ENCODE results near the gene ARHGAP29.
"Not testable (repeated sequence)": the region's sequence is repeated elsewhere in the genome, so short reads cannot be mapped to it uniquely, and the experiment has no call there.

The ARHGAP29 gene

DNA sequence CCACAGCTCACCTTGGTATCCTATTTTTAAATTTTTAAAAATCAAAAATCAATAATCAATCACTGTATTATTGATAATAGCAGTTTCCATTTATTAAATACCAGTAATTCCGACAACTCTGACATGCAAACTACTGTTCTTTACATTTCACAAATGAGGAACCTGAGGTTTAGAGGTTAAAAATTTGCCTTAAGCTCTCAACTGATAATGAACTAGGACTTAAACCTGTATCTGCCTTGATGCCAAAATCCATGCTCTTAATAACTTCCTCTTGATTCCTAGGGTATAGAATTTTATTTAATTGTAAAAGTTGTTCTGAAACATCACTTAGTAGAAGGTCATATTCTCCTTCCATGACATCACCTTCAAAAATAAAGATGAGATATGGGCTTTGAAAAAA, 5.6 kb downstream of the ARHGAP29 start:
- no peak for DNase-seq

DNA sequence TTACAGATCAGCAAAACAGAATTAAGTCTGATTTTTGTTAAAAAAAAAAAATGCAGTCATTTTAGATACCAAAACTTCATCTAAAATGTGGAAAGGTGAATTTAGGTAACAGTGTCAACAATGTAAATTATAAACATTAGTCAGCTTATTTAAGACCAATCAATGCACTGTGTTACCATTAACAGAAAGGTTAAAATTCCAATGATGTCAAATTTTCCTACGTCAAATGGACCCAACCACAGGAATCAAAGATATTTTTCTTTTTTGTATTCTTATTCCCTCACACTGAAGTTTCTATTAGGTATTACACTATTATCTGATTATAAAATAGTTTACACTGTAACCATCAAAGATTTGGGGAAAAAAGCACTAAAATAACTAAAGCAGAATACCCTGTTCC, 6.5 kb downstream of the ARHGAP29 start:
- no peak for DNase-seq

DNA sequence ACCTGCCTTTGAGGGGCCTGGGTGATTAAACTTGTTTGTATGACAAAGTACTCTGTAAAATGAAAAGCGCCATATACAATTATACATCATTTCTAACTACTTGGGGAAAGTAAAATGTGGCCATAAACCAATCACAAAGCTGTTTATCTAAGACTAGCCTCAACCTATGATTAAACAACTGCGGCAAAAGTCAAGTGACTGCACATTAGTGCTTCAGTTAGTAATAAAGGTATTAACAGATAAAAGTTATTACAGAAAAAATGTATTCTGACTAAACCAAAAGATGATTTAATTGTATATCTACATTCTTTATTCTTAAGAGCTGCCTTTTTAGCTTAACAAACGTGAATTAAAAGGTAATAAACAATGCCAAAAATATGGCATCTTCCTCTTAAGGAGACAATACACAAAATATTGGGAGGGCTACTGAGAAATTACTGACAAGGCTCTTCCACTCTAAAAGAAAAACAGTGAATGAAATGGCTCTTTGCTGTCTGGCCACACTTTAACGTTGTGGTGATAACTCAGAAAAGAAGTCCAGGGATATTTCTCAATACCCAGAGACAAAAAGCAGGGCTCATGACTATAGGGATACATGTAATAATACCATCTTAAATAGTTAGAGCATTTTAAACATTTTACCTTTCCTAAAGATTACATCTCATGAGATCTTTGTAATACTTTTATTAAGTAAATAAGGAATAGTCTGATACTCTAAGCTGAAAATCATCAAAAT, 8.6 kb downstream of the ARHGAP29 start:
- DNase-seq, result no peak

DNA sequence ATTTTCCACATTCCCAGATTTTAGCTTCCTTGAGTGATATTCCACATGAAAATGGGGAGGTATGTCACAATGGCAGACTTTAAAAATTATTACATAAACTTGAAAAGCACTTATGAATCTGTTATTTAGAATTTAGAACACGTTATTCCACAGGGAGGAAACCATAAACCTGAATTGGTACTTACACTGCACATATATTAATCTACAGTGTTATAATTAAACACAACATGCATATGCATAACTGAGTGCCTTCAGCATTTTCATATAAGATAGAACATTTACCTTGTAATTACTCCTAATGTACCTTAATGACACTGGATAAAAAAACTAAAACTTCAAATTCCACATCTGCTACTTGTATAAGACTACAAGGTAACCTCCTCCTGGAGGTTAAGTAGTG, 9.8 kb downstream of the ARHGAP29 start:
- no peak for DNase-seq

DNA sequence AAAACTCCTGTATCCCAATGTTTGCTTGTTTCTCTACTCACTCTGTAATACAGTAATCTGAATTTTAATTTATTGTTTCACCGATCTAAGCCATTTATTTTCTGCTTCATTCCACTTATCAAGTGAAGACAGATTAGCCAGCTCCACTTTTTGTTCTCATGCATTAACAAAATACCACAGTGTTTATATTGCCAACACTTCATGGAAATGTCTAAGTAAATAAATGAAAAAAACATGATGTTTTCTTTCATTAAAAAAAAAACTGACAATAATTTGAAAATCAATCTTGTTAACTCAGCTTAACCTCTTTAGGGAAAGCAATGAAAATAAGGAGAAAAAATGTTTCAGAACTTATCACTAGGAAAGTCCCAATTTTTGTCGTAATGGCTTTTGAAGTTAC, 11.5 kb downstream of the ARHGAP29 start:
- no peak for DNase-seq

DNA sequence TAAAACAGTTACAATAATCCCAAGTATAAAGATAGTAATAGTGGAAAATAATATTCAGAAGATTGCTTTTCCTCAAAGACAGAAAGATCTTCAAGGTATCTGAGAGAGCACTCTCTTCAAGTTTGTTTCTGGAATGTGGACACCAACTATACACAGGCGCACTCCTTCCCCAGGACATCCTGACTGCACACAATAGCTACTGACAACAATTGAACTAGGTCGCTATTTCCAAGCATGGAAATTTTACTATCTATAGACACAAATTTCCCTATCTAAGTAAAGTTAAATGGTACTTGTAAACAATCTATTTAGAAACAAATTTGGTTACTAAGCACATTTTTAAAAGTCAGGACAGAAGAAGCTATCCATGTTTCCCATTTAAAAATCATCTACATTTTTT, 19.1 kb downstream of the ARHGAP29 start:
- DNase-seq, result no peak

DNA sequence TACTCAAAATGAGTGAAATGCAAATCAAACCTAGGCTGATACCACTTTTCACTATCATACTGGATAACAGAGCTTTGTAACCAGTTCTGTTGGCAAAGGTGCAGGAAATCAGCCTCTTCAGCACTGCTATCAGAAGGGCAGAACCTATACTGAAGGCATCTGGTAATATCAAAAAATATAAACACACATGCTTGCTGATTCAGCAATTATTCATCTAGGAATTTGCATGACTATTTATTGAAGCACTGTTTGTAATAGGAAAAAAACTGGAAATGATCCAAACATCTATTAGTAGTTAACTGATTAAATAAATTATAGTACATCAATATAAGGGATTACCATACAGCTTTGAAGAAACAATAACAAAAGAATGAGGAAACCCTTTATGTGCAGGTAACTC, 21.4 kb downstream of the ARHGAP29 start:
- no peak for DNase-seq

DNA sequence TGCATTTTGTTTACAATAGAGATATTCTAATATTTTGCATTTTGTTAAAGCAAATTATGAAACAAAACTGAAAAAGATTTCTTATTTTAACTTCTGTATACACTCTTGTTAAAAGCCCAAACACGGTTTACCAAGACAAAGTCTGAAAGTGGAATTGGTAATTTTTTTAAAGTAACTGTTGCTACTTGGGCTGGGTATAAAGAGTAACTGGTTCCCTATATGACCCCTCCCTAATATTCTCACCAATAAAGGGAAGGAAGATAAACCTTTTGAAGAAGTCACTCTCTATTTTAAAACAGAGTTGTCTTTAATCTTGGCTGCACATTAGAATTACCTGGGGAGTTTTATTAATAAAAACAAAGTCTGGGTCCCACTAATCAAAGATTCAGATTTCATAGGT, 27.4 kb downstream of the ARHGAP29 start:
- DNase-seq, result no peak

DNA sequence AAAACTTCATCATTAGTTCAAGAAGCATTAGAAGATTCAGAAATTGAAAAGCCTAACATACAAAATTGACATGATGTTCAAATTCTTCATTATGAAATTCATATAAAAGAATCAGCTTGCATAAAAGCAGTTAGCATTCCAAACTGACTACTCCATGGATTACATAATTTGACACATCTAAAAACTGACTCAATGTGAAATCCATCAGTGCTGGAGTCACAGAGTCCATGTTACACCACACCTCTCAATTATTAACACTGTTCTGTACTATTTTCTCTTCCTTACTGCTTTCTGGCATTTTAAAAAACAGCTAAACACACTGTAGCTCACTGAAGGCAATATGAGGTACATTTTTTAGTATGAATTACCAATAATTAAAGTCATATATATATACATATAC, 28.0 kb downstream of the ARHGAP29 start:
- no peak for DNase-seq

DNA sequence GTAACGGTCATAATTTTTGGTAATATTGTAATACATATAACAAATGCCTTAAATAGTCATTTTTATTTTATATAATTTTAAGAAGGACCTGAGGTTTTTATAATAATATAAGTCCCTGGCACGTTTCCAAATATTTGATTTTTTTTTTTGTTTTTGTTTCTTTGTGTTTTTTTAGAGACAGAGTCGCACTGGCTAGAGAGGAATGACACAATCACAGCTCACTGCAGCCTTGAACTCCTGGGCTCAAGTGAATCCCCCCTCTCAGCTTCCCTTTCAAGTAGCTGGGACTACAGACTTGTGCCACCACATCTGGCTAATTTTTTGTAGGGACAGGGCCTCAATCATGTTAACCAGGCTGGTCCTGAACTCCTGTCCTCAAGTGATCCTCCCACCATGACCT, 29.7 kb downstream of the ARHGAP29 start:
- no peak for DNase-seq

DNA sequence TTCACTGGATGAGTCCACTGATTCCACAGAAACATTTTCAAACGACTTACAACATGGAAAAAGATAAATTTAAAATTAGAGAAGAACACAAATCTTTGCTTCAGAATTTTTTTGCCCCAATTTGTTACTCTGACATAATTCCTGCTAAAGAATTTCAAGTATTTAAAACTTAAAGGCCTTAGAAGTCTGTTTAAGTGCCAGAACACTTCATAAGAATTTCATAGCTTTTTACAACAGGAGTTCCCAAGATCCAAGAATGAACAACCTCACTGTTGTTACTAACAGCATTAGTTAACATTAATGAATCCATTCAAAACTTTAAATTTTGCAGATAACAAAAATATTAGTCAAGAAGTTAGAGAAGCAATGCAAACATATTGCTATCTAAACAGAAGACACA, 31.7 kb downstream of the ARHGAP29 start:
- no peak for DNase-seq

DNA sequence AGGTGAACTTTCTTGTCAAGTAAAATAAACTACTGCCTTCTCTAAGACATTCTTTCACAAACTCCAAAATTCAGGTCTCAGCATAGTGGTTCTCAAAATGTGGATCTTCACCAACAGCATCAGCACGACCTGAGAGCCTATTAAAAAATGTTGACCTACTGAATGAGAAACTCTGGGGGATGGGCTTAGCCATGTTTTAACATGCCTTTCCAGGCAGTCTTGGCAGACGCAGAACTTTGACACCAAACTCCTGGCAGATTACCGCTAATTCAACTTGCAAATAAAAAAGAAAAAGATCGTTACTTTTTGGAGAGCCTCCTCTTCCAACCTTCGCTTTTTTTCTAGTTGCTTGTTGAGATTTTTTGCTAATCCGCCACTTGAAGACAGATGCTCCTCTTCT, 35.1 kb downstream of the ARHGAP29 start:
- DNase-seq, result no peak

DNA sequence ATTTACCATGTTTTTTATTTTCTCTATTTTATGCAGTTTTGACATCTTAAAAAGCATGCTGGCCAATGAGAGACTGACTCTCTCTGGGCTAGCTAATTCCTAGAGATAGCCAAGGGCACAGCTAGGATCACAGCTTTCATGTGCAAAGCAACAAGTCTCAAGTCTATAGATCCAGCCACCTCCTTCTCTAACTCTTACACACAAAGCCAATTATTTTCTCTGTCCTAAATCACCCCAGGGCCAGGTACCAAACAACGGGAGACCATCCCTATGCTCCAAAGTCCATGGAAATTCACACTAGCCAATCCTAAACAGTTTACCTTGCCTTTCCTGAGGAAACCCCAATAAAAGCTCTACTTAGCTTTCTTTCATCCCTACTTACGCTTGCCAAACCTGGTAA, 38.0 kb downstream of the ARHGAP29 start:
- no peak for DNase-seq

DNA sequence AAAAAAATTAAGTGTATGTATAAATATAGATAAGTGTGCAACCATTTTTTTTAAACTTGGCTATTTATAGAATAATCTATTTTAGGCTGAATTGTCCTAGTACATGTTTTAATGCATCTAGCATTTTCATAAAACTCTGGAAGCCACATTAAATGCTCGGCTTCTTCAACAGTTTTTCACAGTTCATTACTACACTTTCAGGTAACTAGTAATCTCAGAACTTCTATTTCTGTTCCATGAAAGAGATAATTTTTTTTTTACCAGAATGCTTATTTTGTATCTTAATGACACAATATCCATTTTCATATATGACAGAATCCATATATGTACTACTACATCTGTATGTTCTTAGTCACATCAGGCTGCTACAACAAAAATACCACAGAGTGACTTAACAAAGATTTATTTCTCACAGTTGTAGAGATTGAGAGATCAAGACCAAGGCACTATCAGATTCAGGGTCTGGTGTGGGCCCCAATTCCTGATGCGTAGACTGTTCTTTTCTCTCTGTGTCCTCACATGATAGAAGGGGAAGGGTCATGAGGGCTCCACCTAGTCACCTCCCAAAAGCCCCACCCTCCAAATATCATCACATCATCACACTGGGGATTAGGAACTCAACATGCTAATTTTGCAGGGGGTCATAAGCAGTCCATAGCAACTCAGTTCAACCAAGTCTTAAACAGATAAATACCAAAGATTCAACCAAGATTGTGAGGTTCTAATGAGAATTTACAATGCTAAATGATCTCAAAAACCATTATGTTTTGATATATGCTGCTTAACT, 43.1 kb downstream of the ARHGAP29 start:
- no peak for DNase-seq

DNA sequence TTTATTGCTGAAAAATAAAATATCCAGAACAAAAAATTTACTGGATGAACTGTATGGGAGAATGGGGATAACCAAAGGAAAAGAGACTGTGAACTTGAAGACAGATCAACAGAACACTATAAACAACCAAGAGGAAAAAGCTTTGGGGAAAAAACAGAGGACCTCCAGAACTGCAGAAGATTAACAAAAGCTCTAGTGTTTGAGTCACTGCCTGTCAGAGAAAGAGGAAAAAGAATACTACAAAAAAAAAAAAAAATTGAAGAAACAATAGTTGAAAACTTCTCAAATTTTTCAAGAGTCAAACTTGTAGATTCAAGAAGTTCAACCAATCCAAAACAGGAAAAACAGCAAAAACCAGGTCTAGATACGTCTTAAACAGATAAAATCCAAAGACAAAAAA, 44.3 kb downstream of the ARHGAP29 start:
- no peak for DNase-seq

DNA sequence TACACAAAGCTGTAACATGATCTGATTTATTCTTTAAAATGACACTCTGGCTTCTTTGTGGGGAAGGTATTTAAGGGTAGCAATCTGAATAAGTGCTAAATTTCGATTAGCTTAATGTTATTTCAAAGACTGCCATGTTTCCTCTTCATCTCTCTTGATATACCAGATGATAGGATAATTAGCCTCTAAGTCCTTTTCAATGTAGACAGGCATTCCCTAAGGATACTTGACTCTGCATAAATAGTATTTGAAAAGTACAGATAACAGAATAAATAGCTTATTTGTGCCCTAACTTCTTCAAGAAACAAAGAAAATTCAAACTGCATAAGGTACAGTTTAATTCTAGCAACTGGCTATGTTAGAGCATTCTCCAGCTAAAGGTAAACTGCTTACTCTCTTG, 46.2 kb downstream of the ARHGAP29 start:
- DNase-seq, result no peak

DNA sequence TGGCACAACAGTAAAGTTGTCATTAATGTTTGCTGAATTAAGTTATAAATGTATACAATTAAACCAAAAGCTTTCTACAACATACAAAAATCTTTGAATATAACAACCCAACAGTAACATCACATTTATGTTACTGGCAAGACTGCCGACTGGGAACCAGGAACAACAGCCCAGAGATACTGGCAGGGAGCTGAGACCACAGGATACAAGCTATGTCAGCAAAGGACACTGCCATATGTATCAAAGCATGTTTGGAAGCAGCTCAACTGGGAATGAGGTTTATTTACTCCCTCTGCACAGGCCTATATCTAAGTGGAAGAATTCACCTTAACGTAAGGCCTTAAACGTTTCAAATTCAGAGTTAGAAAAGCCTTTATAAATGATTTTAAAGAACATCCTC, 50.4 kb downstream of the ARHGAP29 start:
- DNase-seq, result no peak

DNA sequence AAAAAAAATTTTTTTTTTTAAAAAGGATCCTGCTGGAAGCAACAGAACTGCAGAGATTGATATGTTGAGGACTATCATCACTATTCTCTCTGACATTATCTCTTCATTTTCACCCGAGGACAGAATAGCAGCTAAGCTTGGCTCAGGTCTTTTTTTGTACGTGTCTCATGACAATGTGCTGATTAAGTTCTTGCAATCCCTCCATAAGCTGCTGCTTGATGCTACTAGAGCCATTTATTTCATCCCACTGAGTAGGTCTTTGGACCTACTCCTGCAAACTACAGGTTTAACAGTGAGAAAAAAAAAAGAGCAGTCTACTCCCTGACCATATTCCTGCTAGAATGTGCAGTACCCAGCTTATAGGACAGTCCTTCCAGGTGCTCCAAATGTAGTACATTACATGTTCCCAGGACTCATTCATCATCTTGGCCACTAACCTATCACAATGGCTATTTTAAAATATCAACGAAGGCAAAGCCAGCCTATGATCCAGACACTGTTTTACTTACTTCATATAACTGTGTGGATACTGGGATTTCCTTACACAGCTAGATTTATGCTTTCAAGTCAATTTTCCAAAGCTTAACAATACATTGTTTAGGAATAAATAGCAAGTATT, 54.1 kb downstream of the ARHGAP29 start:
- no peak for DNase-seq

DNA sequence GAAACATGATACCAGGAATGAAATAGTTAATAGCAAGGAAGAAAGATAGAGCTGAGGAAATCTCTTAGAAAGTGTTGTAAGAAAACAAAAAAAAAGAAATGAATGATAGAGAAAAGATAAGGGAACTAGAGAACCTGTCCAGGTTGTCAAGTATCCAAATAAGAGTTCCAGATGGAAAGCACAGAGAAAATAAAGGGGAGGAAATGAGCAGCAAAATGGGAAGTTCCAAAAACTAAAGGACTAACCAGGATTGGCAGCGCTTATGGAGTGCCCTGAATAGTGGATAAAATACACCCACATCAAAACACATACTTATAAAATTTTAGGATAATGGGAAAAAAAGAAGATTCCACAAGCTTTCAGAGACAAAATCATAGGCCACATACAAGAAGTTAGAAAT, 55.2 kb downstream of the ARHGAP29 start:
- DNase-seq, result no peak

DNA sequence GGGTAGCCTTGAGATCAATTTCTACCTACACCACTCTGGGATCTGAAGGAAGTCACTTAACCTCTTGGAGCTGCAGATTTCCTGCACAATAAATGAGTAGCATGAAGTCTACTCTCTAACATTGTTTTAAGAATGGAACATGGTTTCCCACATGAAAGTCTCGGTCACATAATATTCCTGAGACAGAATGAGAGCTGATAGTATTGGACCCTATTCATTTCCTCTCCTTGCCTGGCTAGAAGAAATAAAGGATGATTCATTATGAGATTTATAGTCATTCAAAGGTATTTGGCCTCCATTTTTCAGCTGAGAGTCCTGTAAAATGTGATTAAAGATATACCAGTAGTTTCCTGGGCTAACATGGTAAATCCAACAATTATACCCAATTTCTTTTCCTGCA, 56.7 kb downstream of the ARHGAP29 start:
- DNase-seq, result no peak

DNA sequence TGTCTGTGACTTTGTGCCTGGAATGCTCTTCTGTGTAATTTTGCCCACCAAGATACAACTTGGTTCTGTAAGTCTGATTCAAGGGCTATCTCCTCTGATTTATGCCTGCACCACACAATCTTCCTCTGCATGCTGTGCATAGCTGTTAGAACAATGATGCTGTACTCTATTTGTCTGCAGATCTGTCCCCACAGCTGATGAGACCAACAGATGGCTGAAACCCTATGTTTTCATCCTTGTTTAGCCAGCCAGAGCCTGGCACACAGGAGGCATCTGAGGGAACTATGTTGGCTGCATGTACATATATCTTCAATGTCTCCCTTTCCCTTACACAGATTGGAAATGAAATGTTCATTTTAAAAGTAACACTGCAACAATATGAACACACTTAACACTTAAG, 58.5 kb downstream of the ARHGAP29 start:
- DNase-seq, result no peak

DNA sequence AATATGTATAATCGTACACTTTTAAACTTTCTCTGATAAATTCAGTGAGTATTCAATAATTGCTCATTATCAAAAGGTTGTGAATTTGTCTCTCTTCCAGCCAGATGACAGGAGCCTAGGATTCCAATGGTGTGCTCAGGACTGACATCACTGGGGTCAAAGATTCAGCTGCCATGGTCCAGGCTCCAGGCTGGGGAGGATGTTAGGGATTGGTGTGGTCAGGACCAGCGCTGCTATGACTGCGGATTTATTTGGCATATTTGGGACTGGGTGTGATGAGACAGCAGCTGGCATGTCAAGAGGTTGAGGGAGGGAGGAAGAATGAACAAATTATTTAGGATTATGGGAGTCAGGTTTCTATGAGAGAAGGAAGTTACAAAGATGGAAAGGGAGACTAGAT, 68.3 kb downstream of the ARHGAP29 start:
- no peak for DNase-seq

DNA sequence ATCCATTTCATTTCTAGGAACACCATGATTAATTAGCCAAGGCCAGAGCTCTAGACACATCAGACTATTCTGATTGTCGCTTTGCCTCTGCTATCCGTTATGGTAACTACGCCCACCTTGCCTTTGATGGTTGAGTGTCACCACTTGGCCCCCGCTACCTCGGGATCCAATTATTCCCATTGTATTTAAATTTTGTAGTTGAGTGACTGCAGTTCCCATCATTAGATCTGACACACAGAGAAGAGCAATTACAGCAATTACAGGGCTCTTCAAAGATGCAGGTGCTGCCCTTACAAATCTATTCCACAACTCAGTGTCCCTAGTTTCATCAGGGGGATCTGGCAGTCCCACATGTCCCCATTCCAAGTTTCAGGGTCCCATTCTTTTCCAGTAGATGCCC, 71.5 kb downstream of the ARHGAP29 start:
- DNase-seq, result no peak

DNA sequence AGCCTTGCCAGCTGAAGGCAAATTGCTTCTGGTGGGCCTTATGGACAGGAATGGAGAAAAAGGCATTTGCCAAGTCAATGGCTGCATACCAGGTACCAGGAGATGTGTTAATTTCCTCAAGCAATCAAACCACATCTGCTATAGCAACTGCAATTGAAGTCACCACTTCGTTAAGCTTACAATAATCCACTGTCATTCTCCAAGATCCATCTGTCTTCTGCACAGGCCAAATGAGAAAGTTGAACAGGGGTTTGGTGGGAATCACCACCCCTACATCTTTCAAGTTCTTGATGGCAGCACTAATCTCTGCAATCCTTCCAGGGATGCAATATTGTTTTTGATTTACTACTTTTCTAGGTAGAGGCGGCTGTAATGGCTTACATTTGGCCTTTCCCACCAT, 72.5 kb downstream of the ARHGAP29 start:
- not testable (repeated sequence) for DNase-seq

Measured in CD4-positive, alpha-beta T cell treated with Interleukin-15 for 1 hour (primary cell).